HepG2 (cell line): ENCODE results near the gene HES6. TPM values are rescaled to one million over a fixed set of nuclear protein-coding genes. Genes with fewer than 3 reads are reported as not detected.

Experiments used
- ERF ChIP-seq: IDR thresholded peaks from 2 replicates; pipeline ENCODE4 v1.6.1; 2018; ENCODE audit warnings: missing biosample characterization, missing genetic modification reagents
- GFI1 ChIP-seq: sonication (generic); formaldehyde crosslinking; IDR thresholded peaks from 2 replicates; pipeline ENCODE4 v1.5.0; 2020; ENCODE audit warnings: missing genetic modification reagents, mild to moderate bottlenecking, borderline replicate concordance
- HOXA9 ChIP-seq: sonication (generic); formaldehyde crosslinking; IDR thresholded peaks from 2 replicates; pipeline ENCODE4 v1.8.1; 2022; ENCODE audit warnings: missing genetic modification reagents, mild to moderate bottlenecking, moderate library complexity, borderline replicate concordance
- NFIC ChIP-seq: IDR thresholded peaks from 2 replicates; pipeline ENCODE4 v1.6.1; 2012; ENCODE audit warnings: mild to moderate bottlenecking, low read length, inconsistent platforms
- NPAS2 ChIP-seq: sonication (generic); formaldehyde crosslinking; IDR thresholded peaks from 2 replicates; pipeline ENCODE4 v1.8.0; 2022; ENCODE audit warnings: mild to moderate bottlenecking, missing genetic modification reagents, borderline replicate concordance
- NR1H2 ChIP-seq: sonication (generic); formaldehyde crosslinking; IDR thresholded peaks from 2 replicates; pipeline ENCODE4 v1.8.1; 2022; ENCODE audit warnings: low read depth, missing genetic modification reagents, borderline replicate concordance
- PAWR ChIP-seq: sonication (generic); formaldehyde crosslinking; IDR thresholded peaks from 2 replicates; pipeline ENCODE4 v1.4.0; 2020; ENCODE audit warnings: missing genetic modification reagents, mild to moderate bottlenecking, borderline replicate concordance
- PHB2 ChIP-seq: fragments of 450-650 bp; IDR thresholded peaks from 2 replicates; pipeline ENCODE4 v1.6.1; 2018; ENCODE audit not compliant: partially characterized antibody
- RFX1 ChIP-seq: fragments of 450-650 bp; IDR thresholded peaks from 2 replicates; pipeline ENCODE4 v1.6.1; 2017
- SNAPC2 ChIP-seq: sonication (generic); formaldehyde crosslinking; IDR thresholded peaks from 2 replicates; pipeline ENCODE4 v1.8.1; 2022; ENCODE audit warnings: mild to moderate bottlenecking, missing genetic modification reagents
- STAT6 ChIP-seq: sonication (generic); formaldehyde crosslinking; IDR thresholded peaks from 2 replicates; pipeline ENCODE4 v1.4.0; 2020; ENCODE audit warnings: missing genetic modification reagents, mild to moderate bottlenecking, borderline replicate concordance
- TBP ChIP-seq: sonication (generic); formaldehyde crosslinking; IDR thresholded peaks from 2 replicates; pipeline ENCODE4 v1.5.0; 2020; ENCODE audit warnings: missing genetic modification reagents
- ZNF354B ChIP-seq: sonication (generic); formaldehyde crosslinking; IDR thresholded peaks from 2 replicates; pipeline ENCODE4 v1.8.0; 2022; ENCODE audit warnings: mild to moderate bottlenecking, missing genetic modification reagents
- ZNF512B ChIP-seq: sonication (generic); formaldehyde crosslinking; IDR thresholded peaks from 2 replicates; pipeline ENCODE4 v1.5.1; 2020; ENCODE audit warnings: missing genetic modification reagents, mild to moderate bottlenecking, borderline replicate concordance
- ZNF772 ChIP-seq: sonication (generic); formaldehyde crosslinking; IDR thresholded peaks from 2 replicates; pipeline ENCODE4 v1.5.0; 2020; ENCODE audit warnings: mild to moderate bottlenecking, missing genetic modification reagents
- ZNF841 ChIP-seq: sonication (generic); formaldehyde crosslinking; IDR thresholded peaks from 2 replicates; pipeline ENCODE4 v1.8.1; 2023; ENCODE audit warnings: missing genetic modification reagents, borderline replicate concordance
- polyA plus RNA-seq, 8 experiments: library from polyadenylated mRNA; depleted of rRNA in 3 of 8; stranded (reverse) in 7 of 8; unstranded in 1 of 8; fragments of >200 nt; fragmentation: Illumina TruSeq in 4 of 8; extraction: Trizol in 4 of 8; gene quantifications; 2 replicates each; pipeline versions ENCODE4 v1.2.1 to v1.2.3, GENCODE V29; 2011 to 2016; ENCODE audit warnings: low read depth in 4 of 8, missing spikeins in 1 of 8, mixed read lengths in 1 of 8; ENCODE audit not compliant: insufficient read depth in 1 of 8
- total RNA-seq, 5 experiments: library from RNA; depleted of rRNA; stranded (reverse); fragments of >200 nt; fragmentation: Illumina TruSeq; extraction: Trizol; gene quantifications; 2 replicates each; pipeline ENCODE4 v1.2.3, GENCODE V29; 2016; ENCODE audit warnings: low read depth in 1 of 5
- TF ChIP-seq, protein P1 (sequence below): IDR thresholded peaks from 2 replicates; pipeline ENCODE4 v1.6.1; 2016; ENCODE audit warnings: missing compliant biosample characterization, missing genetic modification reagents, borderline replicate concordance
- TF ChIP-seq, protein P2 (sequence below): sonication (generic); formaldehyde crosslinking; IDR thresholded peaks from 2 replicates; pipeline ENCODE4 v1.5.0; 2020; ENCODE audit warnings: mild to moderate bottlenecking, missing genetic modification reagents, moderate library complexity
- TF ChIP-seq, protein P3 (sequence below): sonication (generic); formaldehyde crosslinking; IDR thresholded peaks from 2 replicates; pipeline ENCODE4 v1.8.1; 2023; ENCODE audit warnings: missing genetic modification reagents, inconsistent platforms, borderline replicate concordance
- TF ChIP-seq, protein P4 (sequence below): IDR thresholded peaks from 2 replicates; pipeline ENCODE4 v1.6.1; 2016

Gene HES6
- total and polyA plus RNA-seq, 2 of the 13 experiments (the other 11 are each of a cell fraction or from before 2014, with no cell fraction given) = 19.5 to 82.8 TPM

GRCh38 chr2:238285653-238286082 is 45.8 kb upstream of the HES6 start (continued):
- TF ChIP-seq ZNF512B (CRISPR knock-in tag) (no peak), PAWR (no peak), HOXA9 (CRISPR knock-in tag) (no peak), NR1H2 (CRISPR knock-in tag) (no peak), NPAS2 (CRISPR knock-in tag) (no peak), ZNF354B (CRISPR knock-in tag) (no peak), ZNF772 (CRISPR knock-in tag) (peak; percentile 44; the same call in 1 of the 2 replicates), TBP (CRISPR knock-in tag) (no peak), RFX1 (peak; percentile 94), ZNF841 (CRISPR knock-in tag) (no peak), PHB2 (no peak), NFIC (no peak), ERF (CRISPR knock-in tag) (0 out of 2 replicates have a peak, but pooled peaks have one; percentile 58), STAT6 (CRISPR knock-in tag) (no peak), SNAPC2 (CRISPR knock-in tag) (peak; percentile 70; the same call in 1 of the 2 replicates), GFI1 (CRISPR knock-in tag) (no peak)
- TF ChIP-seq, protein P1, sequence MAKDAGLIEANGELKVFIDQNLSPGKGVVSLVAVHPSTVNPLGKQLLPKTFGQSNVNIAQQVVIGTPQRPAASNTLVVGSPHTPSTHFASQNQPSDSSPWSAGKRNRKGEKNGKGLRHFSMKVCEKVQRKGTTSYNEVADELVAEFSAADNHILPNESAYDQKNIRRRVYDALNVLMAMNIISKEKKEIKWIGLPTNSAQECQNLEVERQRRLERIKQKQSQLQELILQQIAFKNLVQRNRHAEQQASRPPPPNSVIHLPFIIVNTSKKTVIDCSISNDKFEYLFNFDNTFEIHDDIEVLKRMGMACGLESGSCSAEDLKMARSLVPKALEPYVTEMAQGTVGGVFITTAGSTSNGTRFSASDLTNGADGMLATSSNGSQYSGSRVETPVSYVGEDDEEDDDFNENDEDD (CRISPR knock-in tag) = peak; percentile 59; the same call in 1 of the 2 replicates
- TF ChIP-seq, protein P2, sequence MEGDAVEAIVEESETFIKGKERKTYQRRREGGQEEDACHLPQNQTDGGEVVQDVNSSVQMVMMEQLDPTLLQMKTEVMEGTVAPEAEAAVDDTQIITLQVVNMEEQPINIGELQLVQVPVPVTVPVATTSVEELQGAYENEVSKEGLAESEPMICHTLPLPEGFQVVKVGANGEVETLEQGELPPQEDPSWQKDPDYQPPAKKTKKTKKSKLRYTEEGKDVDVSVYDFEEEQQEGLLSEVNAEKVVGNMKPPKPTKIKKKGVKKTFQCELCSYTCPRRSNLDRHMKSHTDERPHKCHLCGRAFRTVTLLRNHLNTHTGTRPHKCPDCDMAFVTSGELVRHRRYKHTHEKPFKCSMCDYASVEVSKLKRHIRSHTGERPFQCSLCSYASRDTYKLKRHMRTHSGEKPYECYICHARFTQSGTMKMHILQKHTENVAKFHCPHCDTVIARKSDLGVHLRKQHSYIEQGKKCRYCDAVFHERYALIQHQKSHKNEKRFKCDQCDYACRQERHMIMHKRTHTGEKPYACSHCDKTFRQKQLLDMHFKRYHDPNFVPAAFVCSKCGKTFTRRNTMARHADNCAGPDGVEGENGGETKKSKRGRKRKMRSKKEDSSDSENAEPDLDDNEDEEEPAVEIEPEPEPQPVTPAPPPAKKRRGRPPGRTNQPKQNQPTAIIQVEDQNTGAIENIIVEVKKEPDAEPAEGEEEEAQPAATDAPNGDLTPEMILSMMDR (CRISPR knock-in tag) = peak; percentile 2; the same call in 1 of the 2 replicates
- TF ChIP-seq, protein P3, sequence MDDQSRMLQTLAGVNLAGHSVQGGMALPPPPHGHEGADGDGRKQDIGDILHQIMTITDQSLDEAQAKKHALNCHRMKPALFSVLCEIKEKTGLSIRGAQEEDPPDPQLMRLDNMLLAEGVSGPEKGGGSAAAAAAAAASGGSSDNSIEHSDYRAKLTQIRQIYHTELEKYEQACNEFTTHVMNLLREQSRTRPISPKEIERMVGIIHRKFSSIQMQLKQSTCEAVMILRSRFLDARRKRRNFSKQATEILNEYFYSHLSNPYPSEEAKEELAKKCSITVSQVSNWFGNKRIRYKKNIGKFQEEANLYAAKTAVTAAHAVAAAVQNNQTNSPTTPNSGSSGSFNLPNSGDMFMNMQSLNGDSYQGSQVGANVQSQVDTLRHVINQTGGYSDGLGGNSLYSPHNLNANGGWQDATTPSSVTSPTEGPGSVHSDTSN (CRISPR knock-in tag) = no peak
- TF ChIP-seq, protein P4, sequence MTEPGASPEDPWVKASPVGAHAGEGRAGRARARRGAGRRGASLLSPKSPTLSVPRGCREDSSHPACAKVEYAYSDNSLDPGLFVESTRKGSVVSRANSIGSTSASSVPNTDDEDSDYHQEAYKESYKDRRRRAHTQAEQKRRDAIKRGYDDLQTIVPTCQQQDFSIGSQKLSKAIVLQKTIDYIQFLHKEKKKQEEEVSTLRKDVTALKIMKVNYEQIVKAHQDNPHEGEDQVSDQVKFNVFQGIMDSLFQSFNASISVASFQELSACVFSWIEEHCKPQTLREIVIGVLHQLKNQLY (CRISPR knock-in tag) = peak; percentile 38; the same call in 1 of the 2 replicates
